Measurements from ENCODE around the gene APBB1.

The APBB1 gene

GRCh38 chr11:6431861-6432260 is 13.0 kb upstream of the APBB1 start:
- no peak overlapping the region for H4K5ac ChIP-seq (ENCODE audit: low read length)
- H2BK5ac ChIP-seq (ENCODE audit: low read length) = no peak overlapping the region
- H4K8ac ChIP-seq (ENCODE audit: low read depth, low read length) = no peak overlapping the region
- H3K27ac ChIP-seq (ENCODE audit: low read depth, low read length) = no peak overlapping the region
- H3K56ac ChIP-seq (ENCODE audit: low read length) = no peak overlapping the region
- H3K79me2 ChIP-seq (ENCODE audit: control insufficient read depth, insufficient read depth, low read length) = no peaks in the 10 kb centered on the region
- H3K23ac ChIP-seq (ENCODE audit: low read length) = no peak overlapping the region
- H3K4me3 ChIP-seq (ENCODE audit: low read length) = no peak overlapping the region
- no peak overlapping the region for H3K9ac ChIP-seq (ENCODE audit: low read length)
- no peak overlapping the region for H3K4ac ChIP-seq (ENCODE audit: low read depth, low read length)
- H3K4me2 ChIP-seq (ENCODE audit: low read length) = no peak overlapping the region
- no peaks in the 10 kb centered on the region for H3K36me3 ChIP-seq (ENCODE audit: control insufficient read depth, insufficient read depth, low read length)
- H2BK15ac ChIP-seq (replicated peaks; ENCODE audit: low read depth) = no peak overlapping the region
- H3K18ac ChIP-seq (ENCODE audit: low read length) = no peak overlapping the region
- no peak overlapping the region for H2AK5ac ChIP-seq (ENCODE audit: low read length)
- H3K79me1 ChIP-seq (ENCODE audit: low read length) = no peaks in the 10 kb centered on the region
- H2BK120ac ChIP-seq (ENCODE audit: low read depth, low read length) = no peak overlapping the region
- no peaks in the 10 kb centered on the region for H3K4me1 ChIP-seq (ENCODE audit: control insufficient read depth, low read depth, low read length)
- no peaks in the 10 kb centered on the region for H3K27me3 ChIP-seq (ENCODE audit: insufficient read depth, low read length, poor library complexity)
- no CpG with 5 or more reads among the region's 3 CpGs for WGBS (ENCODE audit: extremely low coverage, insufficient coverage, low lambda C conversion rate)
- peak; percentile 40 for DNase-seq

GRCh38 chr11:6427516-6427915 is 8.6 kb upstream of the APBB1 start:
- no peak overlapping the region for H3K27ac ChIP-seq (ENCODE audit: low read depth, low read length)
- H2BK15ac ChIP-seq (replicated peaks; ENCODE audit: low read depth) = no peak overlapping the region
- H3K18ac ChIP-seq (ENCODE audit: low read length) = no peak overlapping the region
- no peak overlapping the region for H4K5ac ChIP-seq (ENCODE audit: low read length)
- no peaks in the 10 kb centered on the region for H3K27me3 ChIP-seq (ENCODE audit: insufficient read depth, low read length, poor library complexity)
- no peaks in the 10 kb centered on the region for H3K4me1 ChIP-seq (ENCODE audit: control insufficient read depth, low read depth, low read length)
- no peaks in the 10 kb centered on the region for H3K79me2 ChIP-seq (ENCODE audit: control insufficient read depth, insufficient read depth, low read length)
- no peaks in the 10 kb centered on the region for H3K79me1 ChIP-seq (ENCODE audit: low read length)
- no peak overlapping the region for H3K4me3 ChIP-seq (ENCODE audit: low read length)
- no peak overlapping the region for H3K4ac ChIP-seq (ENCODE audit: low read depth, low read length)
- H2AK5ac ChIP-seq (ENCODE audit: low read length) = no peak overlapping the region
- no peak overlapping the region for H3K23ac ChIP-seq (ENCODE audit: low read length)
- H2BK5ac ChIP-seq (ENCODE audit: low read length) = no peak overlapping the region
- no peak overlapping the region for H3K9ac ChIP-seq (ENCODE audit: low read length)
- peak; percentile 49 for DNase-seq
- no peak overlapping the region for H3K56ac ChIP-seq (ENCODE audit: low read length)
- H4K8ac ChIP-seq (ENCODE audit: low read depth, low read length) = no peak overlapping the region
- H3K36me3 ChIP-seq (ENCODE audit: control insufficient read depth, insufficient read depth, low read length) = no peaks in the 10 kb centered on the region
- H2BK120ac ChIP-seq (ENCODE audit: low read depth, low read length) = no peak overlapping the region
- no peak overlapping the region for H3K4me2 ChIP-seq (ENCODE audit: low read length)

- Histone ChIP-seq H3K4ac (ENCODE audit: low read depth, low read length) (no peak overlapping the region), H2BK15ac (replicated peaks; ENCODE audit: low read depth) (no peak overlapping the region), H3K4me2 (ENCODE audit: low read length) (no peak overlapping the region), H3K36me3 (ENCODE audit: control insufficient read depth, insufficient read depth, low read length) (no peaks in the 10 kb centered on the region), H3K9ac (ENCODE audit: low read length) (no peak overlapping the region), H3K23ac (ENCODE audit: low read length) (no peak overlapping the region), H3K79me2 (ENCODE audit: control insufficient read depth, insufficient read depth, low read length) (no peaks in the 10 kb centered on the region), H4K5ac (ENCODE audit: low read length) (no peak overlapping the region), H2AK5ac (ENCODE audit: low read length) (no peak overlapping the region), H3K4me3 (ENCODE audit: low read length) (no peak overlapping the region), H2BK5ac (ENCODE audit: low read length) (no peak overlapping the region), H2BK120ac (ENCODE audit: low read depth, low read length) (no peak overlapping the region), H3K27ac (ENCODE audit: low read depth, low read length) (no peak overlapping the region), H3K27me3 (ENCODE audit: insufficient read depth, low read length, poor library complexity) (peaks cover 4% of the 10 kb centered on the region), H3K18ac (ENCODE audit: low read length) (no peak overlapping the region), H3K4me1 (ENCODE audit: control insufficient read depth, low read depth, low read length) (peaks cover 6% of the 10 kb centered on the region), H3K56ac (ENCODE audit: low read length) (no peak overlapping the region), H3K79me1 (ENCODE audit: low read length) (no peaks in the 10 kb centered on the region), H4K8ac (ENCODE audit: low read depth, low read length) (no peak overlapping the region)
- 100% methylated on average over 1 of the region's 3 CpGs for WGBS (ENCODE audit: extremely low coverage, insufficient coverage, low lambda C conversion rate)
- no peak for DNase-seq
Measured at GRCh38 chr11:6420677-6421076, 1.8 kb upstream of the APBB1 start.

GRCh38 chr11:6418557-6419008 is 311 bp downstream of the APBB1 start:
- H2BK15ac ChIP-seq (replicated peaks; ENCODE audit: low read depth) = no peak overlapping the region
- no peaks in the 10 kb centered on the region for H3K79me1 ChIP-seq (ENCODE audit: low read length)
- no peak overlapping the region for H2BK5ac ChIP-seq (ENCODE audit: low read length)
- H3K36me3 ChIP-seq (ENCODE audit: control insufficient read depth, insufficient read depth, low read length) = no peaks in the 10 kb centered on the region
- no peaks in the 10 kb centered on the region for H3K79me2 ChIP-seq (ENCODE audit: control insufficient read depth, insufficient read depth, low read length)
- peaks cover 4% of the 10 kb centered on the region for H3K27me3 ChIP-seq (ENCODE audit: insufficient read depth, low read length, poor library complexity)
- no peak overlapping the region for H3K27ac ChIP-seq (ENCODE audit: low read depth, low read length)
- DNase-seq = peak; percentile 44
- H3K9ac ChIP-seq (ENCODE audit: low read length) = peak overlapping the region; percentile 90
- peak overlapping the region; percentile 4 for H3K18ac ChIP-seq (ENCODE audit: low read length)
- H3K56ac ChIP-seq (ENCODE audit: low read length) = peak overlapping the region; percentile 97
- peak overlapping the region; percentile 71 for H3K4me2 ChIP-seq (ENCODE audit: low read length)
- no CpG with 5 or more reads among the region's 38 CpGs for WGBS (ENCODE audit: extremely low coverage, insufficient coverage, low lambda C conversion rate)
- H4K8ac ChIP-seq (ENCODE audit: low read depth, low read length) = no peak overlapping the region
- H3K4me3 ChIP-seq (ENCODE audit: low read length) = peak overlapping the region; percentile 71
- H2BK120ac ChIP-seq (ENCODE audit: low read depth, low read length) = no peak overlapping the region
- no peak overlapping the region for H3K23ac ChIP-seq (ENCODE audit: low read length)
- no peak overlapping the region for H3K4ac ChIP-seq (ENCODE audit: low read depth, low read length)
- H2AK5ac ChIP-seq (ENCODE audit: low read length) = no peak overlapping the region
- H3K4me1 ChIP-seq (ENCODE audit: control insufficient read depth, low read depth, low read length) = peaks cover 6% of the 10 kb centered on the region
- no peak overlapping the region for H4K5ac ChIP-seq (ENCODE audit: low read length)

- no peak overlapping the region for H2BK120ac ChIP-seq (ENCODE audit: low read depth, low read length)
- no peak overlapping the region for H3K23ac ChIP-seq (ENCODE audit: low read length)
- no peaks in the 10 kb centered on the region for H3K79me2 ChIP-seq (ENCODE audit: control insufficient read depth, insufficient read depth, low read length)
- no peaks in the 10 kb centered on the region for H3K36me3 ChIP-seq (ENCODE audit: control insufficient read depth, insufficient read depth, low read length)
- H2BK5ac ChIP-seq (ENCODE audit: low read length) = no peak overlapping the region
- H3K79me1 ChIP-seq (ENCODE audit: low read length) = no peaks in the 10 kb centered on the region
- peak overlapping the region; percentile 97 for H3K56ac ChIP-seq (ENCODE audit: low read length)
- H3K4me1 ChIP-seq (ENCODE audit: control insufficient read depth, low read depth, low read length) = peaks cover 6% of the 10 kb centered on the region
- peak overlapping the region; percentile 90 for H3K9ac ChIP-seq (ENCODE audit: low read length)
- no peak overlapping the region for H2BK15ac ChIP-seq (replicated peaks; ENCODE audit: low read depth)
- peak overlapping the region; percentile 71 for H3K4me2 ChIP-seq (ENCODE audit: low read length)
- no peak overlapping the region for H3K4ac ChIP-seq (ENCODE audit: low read depth, low read length)
- no CpG with 5 or more reads among the region's 7 CpGs for WGBS (ENCODE audit: extremely low coverage, insufficient coverage, low lambda C conversion rate)
- H3K4me3 ChIP-seq (ENCODE audit: low read length) = peak overlapping the region; percentile 7
- no peak overlapping the region for H4K5ac ChIP-seq (ENCODE audit: low read length)
- DNase-seq = no peak
- no peak overlapping the region for H3K27ac ChIP-seq (ENCODE audit: low read depth, low read length)
- no peak overlapping the region for H4K8ac ChIP-seq (ENCODE audit: low read depth, low read length)
- peaks cover 4% of the 10 kb centered on the region for H3K27me3 ChIP-seq (ENCODE audit: insufficient read depth, low read length, poor library complexity)
- H3K18ac ChIP-seq (ENCODE audit: low read length) = no peak overlapping the region
- H2AK5ac ChIP-seq (ENCODE audit: low read length) = no peak overlapping the region
Measured at GRCh38 chr11:6417907-6418556, 862 bp downstream of the APBB1 start.

- no peaks in the 10 kb centered on the region for H3K79me2 ChIP-seq (ENCODE audit: control insufficient read depth, insufficient read depth, low read length)
- H3K4me2 ChIP-seq (ENCODE audit: low read length) = no peak overlapping the region
- H3K79me1 ChIP-seq (ENCODE audit: low read length) = no peaks in the 10 kb centered on the region
- no peak overlapping the region for H2BK5ac ChIP-seq (ENCODE audit: low read length)
- no peak overlapping the region for H3K18ac ChIP-seq (ENCODE audit: low read length)
- H3K4ac ChIP-seq (ENCODE audit: low read depth, low read length) = no peak overlapping the region
- no peak overlapping the region for H3K23ac ChIP-seq (ENCODE audit: low read length)
- no peak overlapping the region for H4K5ac ChIP-seq (ENCODE audit: low read length)
- H3K27ac ChIP-seq (ENCODE audit: low read depth, low read length) = no peak overlapping the region
- H2BK120ac ChIP-seq (ENCODE audit: low read depth, low read length) = no peak overlapping the region
- H4K8ac ChIP-seq (ENCODE audit: low read depth, low read length) = no peak overlapping the region
- H3K36me3 ChIP-seq (ENCODE audit: control insufficient read depth, insufficient read depth, low read length) = no peaks in the 10 kb centered on the region
- no peak overlapping the region for H2BK15ac ChIP-seq (replicated peaks; ENCODE audit: low read depth)
- WGBS (ENCODE audit: extremely low coverage, insufficient coverage, low lambda C conversion rate) = no CpG with 5 or more reads among the region's 6 CpGs
- H3K4me3 ChIP-seq (ENCODE audit: low read length) = no peak overlapping the region
- no peak overlapping the region for H3K56ac ChIP-seq (ENCODE audit: low read length)
- H3K9ac ChIP-seq (ENCODE audit: low read length) = no peak overlapping the region
- no peak for DNase-seq
- no peak overlapping the region for H2AK5ac ChIP-seq (ENCODE audit: low read length)
- H3K27me3 ChIP-seq (ENCODE audit: insufficient read depth, low read length, poor library complexity) = peaks cover 4% of the 10 kb centered on the region
- H3K4me1 ChIP-seq (ENCODE audit: control insufficient read depth, low read depth, low read length) = peaks cover 6% of the 10 kb centered on the region
Measured at GRCh38 chr11:6415797-6416196, 3.1 kb downstream of the APBB1 start.

Data from mesendoderm (in vitro differentiated cells).